ENCODE measurements around the gene SOS1. TPM values are rescaled to one million over a fixed set of nuclear protein-coding genes. Genes with fewer than 3 reads are reported as not detected.

SOS1 gene
- total and polyA plus RNA-seq, 5 donors from 2014 or later: 5.5 to 50.4 (median 12.5) TPM

- Histone ChIP-seq H3K27me3 (ENCODE audit: control insufficient read depth, insufficient read depth, low read length) (peaks cover 17% of the 10 kb centered on the region), H3K9me3 (ENCODE audit: control insufficient read depth in 2 of 2, low read length in 2 of 2) (no peaks in the 10 kb centered on the region), H3K36me3 (ENCODE audit: control insufficient read depth, insufficient read depth, low read length) (no peaks in the 10 kb centered on the region), H3K4me3 (ENCODE audit: low read depth, low read length) (no peak overlapping the region), H3K27ac (ENCODE audit: insufficient read depth, low read length, poor library complexity, severe bottlenecking) (no peak overlapping the region), H3K4me1 (ENCODE audit: control insufficient read depth, insufficient read depth, low read length, poor library complexity, severe bottlenecking) (peaks cover 11% of the 10 kb centered on the region)
- Mint-ChIP-seq H3K36me3 (no peaks in the 10 kb centered on the region), H3K9me3 (no peaks in the 10 kb centered on the region), H3K4me1 (peaks cover 0 to 4% (median 3%) of the 10 kb centered on the region in 4 donors), H3K27me3 (peaks cover 38% of the 10 kb centered on the region), H3K27ac (no peak overlapping the region), H3K4me3 (peak overlapping the region in 2 of 4 donors; percentile 19 to 33)
- ATAC-seq (ENCODE audit: low read depth in 2 of 2): peak; percentile 92 to 95
- peak; percentile 17 to 86 (median 53) for DNase-seq
Measured at GRCh38 chr2:38959938-38960608, 160.8 kb downstream of the SOS1 start.

DNA sequence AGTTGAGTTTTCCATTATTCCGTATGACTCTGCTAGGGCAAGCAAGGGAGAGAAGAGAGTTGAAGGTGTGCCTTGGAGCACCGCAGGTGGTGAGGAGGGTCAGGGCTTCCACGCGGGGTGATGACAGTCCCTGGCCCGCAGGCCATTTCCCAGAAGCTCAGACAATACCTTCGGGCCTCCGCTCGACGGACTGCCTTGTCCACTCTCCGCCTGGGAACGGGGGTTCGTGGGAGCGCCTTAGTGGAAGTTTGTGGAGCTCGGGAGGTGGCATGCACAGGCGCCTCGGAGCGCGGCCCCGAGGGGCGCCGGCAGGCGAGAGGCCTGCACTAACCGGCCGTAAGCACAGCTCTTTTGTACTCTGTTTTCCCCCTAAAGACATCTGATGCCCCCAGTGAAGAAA, 161.4 kb downstream of the SOS1 start:
- Mint-ChIP-seq H3K27ac (no peak overlapping the region), H3K36me3 (no peaks in the 10 kb centered on the region), H3K4me3 (peak overlapping the region in 2 of 4 donors; percentile 48 to 64), H3K4me1 (peaks cover 0 to 4% (median 3%) of the 10 kb centered on the region in 4 donors), H3K27me3 (peaks cover 38% of the 10 kb centered on the region), H3K9me3 (no peaks in the 10 kb centered on the region)
- ATAC-seq (ENCODE audit: low read depth in 2 of 2): no peak
- H3K27me3 ChIP-seq (ENCODE audit: control insufficient read depth, insufficient read depth, low read length): peaks cover 19% of the 10 kb centered on the region
- no peak for DNase-seq
- H3K4me3 ChIP-seq (ENCODE audit: low read depth, low read length): no peak overlapping the region
- H3K27ac ChIP-seq (ENCODE audit: insufficient read depth, low read length, poor library complexity, severe bottlenecking): no peak overlapping the region
- H3K4me1 ChIP-seq (ENCODE audit: control insufficient read depth, insufficient read depth, low read length, poor library complexity, severe bottlenecking): peaks cover 11% of the 10 kb centered on the region
- H3K9me3 ChIP-seq (ENCODE audit: control insufficient read depth in 2 of 2, low read length in 2 of 2): no peaks in the 10 kb centered on the region
- H3K36me3 ChIP-seq (ENCODE audit: control insufficient read depth, insufficient read depth, low read length): no peaks in the 10 kb centered on the region

DNA sequence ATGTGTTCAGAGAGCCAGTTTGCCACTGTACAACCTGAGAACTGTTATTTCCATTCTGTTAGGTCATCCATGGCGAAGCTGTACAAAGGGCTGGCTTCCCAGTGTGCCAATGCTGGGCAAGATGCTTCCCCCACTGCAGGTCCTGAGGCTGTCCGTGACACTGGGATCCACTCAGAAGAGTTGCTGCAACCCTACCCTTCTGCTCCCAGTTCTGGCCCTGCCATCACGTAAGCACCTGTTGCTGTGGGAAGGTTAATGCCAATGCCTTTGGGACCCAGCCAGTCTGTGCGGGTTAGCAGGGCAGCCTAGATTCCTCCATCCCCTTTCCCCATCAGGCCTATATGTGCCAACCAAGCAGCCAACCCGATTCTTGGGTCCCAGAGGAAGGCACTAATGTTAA, 162.9 kb downstream of the SOS1 start:
- Mint-ChIP-seq H3K9me3 (no peaks in the 10 kb centered on the region), H3K36me3 (no peaks in the 10 kb centered on the region), H3K27ac (no peak overlapping the region), H3K4me1 (peaks cover 0 to 4% (median 3%) of the 10 kb centered on the region in 4 donors), H3K27me3 (peaks cover 39% of the 10 kb centered on the region), H3K4me3 (no peak overlapping the region)
- no peak overlapping the region for H3K4me3 ChIP-seq (ENCODE audit: low read depth, low read length)
- H3K36me3 ChIP-seq (ENCODE audit: control insufficient read depth, insufficient read depth, low read length): no peaks in the 10 kb centered on the region
- no peaks in the 10 kb centered on the region for H3K9me3 ChIP-seq (ENCODE audit: control insufficient read depth in 2 of 2, low read length in 2 of 2)
- DNase-seq: no peak
- ATAC-seq (ENCODE audit: low read depth in 2 of 2): no peak
- peaks cover 17% of the 10 kb centered on the region for H3K27me3 ChIP-seq (ENCODE audit: control insufficient read depth, insufficient read depth, low read length)
- H3K4me1 ChIP-seq (ENCODE audit: control insufficient read depth, insufficient read depth, low read length, poor library complexity, severe bottlenecking): peaks cover 11% of the 10 kb centered on the region
- H3K27ac ChIP-seq (ENCODE audit: insufficient read depth, low read length, poor library complexity, severe bottlenecking): no peak overlapping the region

GRCh38 chr2:38951766-38952165, 169.1 kb downstream of the SOS1 start:
- H3K4me1 Mint-ChIP-seq: no peaks in the 10 kb centered on the region
- no peak overlapping the region for H3K4me3 Mint-ChIP-seq
- Histone ChIP-seq H3K4me3 (ENCODE audit: low read depth, low read length) (no peak overlapping the region), H3K27ac (ENCODE audit: insufficient read depth, low read length, poor library complexity, severe bottlenecking) (no peak overlapping the region), H3K9me3 (ENCODE audit: control insufficient read depth in 2 of 2, low read length in 2 of 2) (no peaks in the 10 kb centered on the region), H3K4me1 (ENCODE audit: control insufficient read depth, insufficient read depth, low read length, poor library complexity, severe bottlenecking) (no peaks in the 10 kb centered on the region), H3K36me3 (ENCODE audit: control insufficient read depth, insufficient read depth, low read length) (no peaks in the 10 kb centered on the region), H3K27me3 (ENCODE audit: control insufficient read depth, insufficient read depth, low read length) (peaks cover 7% of the 10 kb centered on the region)
- no peaks in the 10 kb centered on the region for H3K36me3 Mint-ChIP-seq
- no peaks in the 10 kb centered on the region for H3K9me3 Mint-ChIP-seq
- ATAC-seq (ENCODE audit: low read depth in 2 of 2) (no peak), DNase-seq (no peak)
- no peak overlapping the region for H3K27ac Mint-ChIP-seq
- peaks cover 9% of the 10 kb centered on the region for H3K27me3 Mint-ChIP-seq

DNA sequence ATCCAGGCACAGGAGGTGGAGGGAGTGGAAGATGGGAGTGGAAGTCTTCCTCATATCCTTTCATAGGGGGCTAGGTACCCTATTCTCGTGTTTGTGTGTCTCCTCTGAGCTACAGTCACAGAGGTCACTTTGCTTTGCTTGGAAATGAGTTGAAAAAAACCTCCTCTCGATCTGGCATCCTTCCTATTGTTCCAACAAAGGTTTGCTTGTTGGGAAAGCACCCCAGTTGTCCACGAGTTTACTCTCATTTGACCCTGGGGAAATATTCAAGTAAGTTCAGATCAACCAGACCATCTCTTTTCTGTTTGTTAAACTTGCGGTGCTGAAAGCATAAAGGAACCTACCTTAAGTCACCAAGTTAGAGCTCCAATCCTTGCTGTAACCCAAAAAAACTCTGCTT, 171.9 kb downstream of the SOS1 start:
- Histone ChIP-seq H3K36me3 (ENCODE audit: control insufficient read depth, insufficient read depth, low read length) (no peaks in the 10 kb centered on the region), H3K27ac (ENCODE audit: insufficient read depth, low read length, poor library complexity, severe bottlenecking) (no peak overlapping the region), H3K9me3 (ENCODE audit: control insufficient read depth in 2 of 2, low read length in 2 of 2) (no peaks in the 10 kb centered on the region), H3K4me3 (ENCODE audit: low read depth, low read length) (no peak overlapping the region), H3K4me1 (ENCODE audit: control insufficient read depth, insufficient read depth, low read length, poor library complexity, severe bottlenecking) (no peaks in the 10 kb centered on the region), H3K27me3 (ENCODE audit: control insufficient read depth, insufficient read depth, low read length) (no peaks in the 10 kb centered on the region)
- no peak for DNase-seq
- H3K4me3 Mint-ChIP-seq: no peak overlapping the region
- H3K27ac Mint-ChIP-seq: no peak overlapping the region
- peaks cover 6% of the 10 kb centered on the region for H3K27me3 Mint-ChIP-seq
- ATAC-seq (ENCODE audit: low read depth in 2 of 2): no peak
- H3K9me3 Mint-ChIP-seq: no peaks in the 10 kb centered on the region
- no peaks in the 10 kb centered on the region for H3K4me1 Mint-ChIP-seq
- no peaks in the 10 kb centered on the region for H3K36me3 Mint-ChIP-seq

- Histone ChIP-seq H3K36me3 (ENCODE audit: control insufficient read depth, insufficient read depth, low read length) (no peaks in the 10 kb centered on the region), H3K27me3 (ENCODE audit: control insufficient read depth, insufficient read depth, low read length) (no peaks in the 10 kb centered on the region), H3K27ac (ENCODE audit: insufficient read depth, low read length, poor library complexity, severe bottlenecking) (no peak overlapping the region), H3K4me3 (ENCODE audit: low read depth, low read length) (no peak overlapping the region), H3K9me3 (ENCODE audit: control insufficient read depth in 2 of 2, low read length in 2 of 2) (no peaks in the 10 kb centered on the region), H3K4me1 (ENCODE audit: control insufficient read depth, insufficient read depth, low read length, poor library complexity, severe bottlenecking) (no peaks in the 10 kb centered on the region)
- Mint-ChIP-seq H3K27me3 (peaks cover 4% of the 10 kb centered on the region), H3K27ac (no peak overlapping the region), H3K4me3 (no peak overlapping the region), H3K36me3 (no peaks in the 10 kb centered on the region), H3K9me3 (no peaks in the 10 kb centered on the region), H3K4me1 (no peaks in the 10 kb centered on the region)
- DNase-seq (no peak), ATAC-seq (ENCODE audit: low read depth in 2 of 2) (no peak)
Measured at GRCh38 chr2:38948387-38948882, 172.4 kb downstream of the SOS1 start.

DNA sequence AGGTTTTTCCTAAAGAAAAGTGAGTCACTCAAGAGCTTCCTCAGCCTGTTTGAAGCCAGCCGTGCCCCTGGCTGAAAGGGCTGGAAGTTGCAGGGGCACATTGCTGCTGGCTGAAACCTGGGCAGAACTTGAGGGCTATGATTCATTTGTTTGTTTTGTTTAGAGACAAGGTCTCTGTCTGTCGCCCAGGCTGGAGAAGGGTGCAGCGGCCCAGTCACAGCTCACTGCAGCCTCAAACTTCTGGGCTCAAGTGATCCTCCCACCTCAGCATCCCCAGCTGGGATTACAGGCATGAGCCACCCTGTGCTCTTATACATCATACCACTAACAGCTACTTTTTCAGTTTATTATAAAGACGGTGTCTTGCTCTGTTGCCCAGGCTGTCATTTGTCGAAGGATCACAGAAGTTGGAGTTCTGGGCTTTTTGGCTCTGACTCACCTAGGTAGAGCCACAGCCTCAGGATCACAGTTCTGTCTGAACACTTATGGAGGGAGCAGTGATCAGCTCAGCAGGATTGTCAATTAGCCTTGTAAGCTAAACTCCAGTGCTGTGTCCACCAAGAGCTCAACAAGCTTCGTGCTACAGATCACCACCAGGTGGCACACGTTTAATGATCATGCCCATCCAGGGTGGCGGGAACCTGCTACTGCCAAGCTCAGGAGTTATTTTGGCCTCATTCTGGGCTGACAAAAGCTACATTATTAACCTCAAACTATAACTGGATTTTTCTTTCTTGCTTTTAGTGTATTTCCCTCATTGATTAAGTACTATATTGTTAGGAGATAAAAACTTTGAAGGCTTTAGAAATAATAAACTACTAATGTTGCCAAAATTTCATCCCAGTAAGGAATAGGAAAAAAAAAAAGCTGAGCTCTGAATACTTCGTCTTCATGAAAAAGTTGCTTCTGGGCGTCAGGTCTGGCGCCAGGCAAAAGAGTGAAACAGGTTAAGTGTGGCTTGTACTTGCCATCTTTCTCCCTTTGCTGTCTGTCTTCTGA, 173.3 kb downstream of the SOS1 start:
- Mint-ChIP-seq H3K4me3 (no peak overlapping the region), H3K27me3 (peaks cover 4% of the 10 kb centered on the region), H3K36me3 (no peaks in the 10 kb centered on the region), H3K9me3 (no peaks in the 10 kb centered on the region), H3K27ac (no peak overlapping the region), H3K4me1 (no peaks in the 10 kb centered on the region)
- H3K27ac ChIP-seq (ENCODE audit: insufficient read depth, low read length, poor library complexity, severe bottlenecking): no peak overlapping the region
- H3K27me3 ChIP-seq (ENCODE audit: control insufficient read depth, insufficient read depth, low read length): no peaks in the 10 kb centered on the region
- peak; percentile 27 to 83 (median 53) for DNase-seq
- H3K4me1 ChIP-seq (ENCODE audit: control insufficient read depth, insufficient read depth, low read length, poor library complexity, severe bottlenecking): no peaks in the 10 kb centered on the region
- H3K4me3 ChIP-seq (ENCODE audit: low read depth, low read length): no peak overlapping the region
- no peaks in the 10 kb centered on the region for H3K9me3 ChIP-seq (ENCODE audit: control insufficient read depth in 2 of 2, low read length in 2 of 2)
- ATAC-seq (ENCODE audit: low read depth in 2 of 2): peak in 1 of 2 donors; percentile 34
- no peaks in the 10 kb centered on the region for H3K36me3 ChIP-seq (ENCODE audit: control insufficient read depth, insufficient read depth, low read length)
